ENCODE results near the gene PDSS2. TPM values are rescaled to one million over a fixed set of nuclear protein-coding genes. Genes with fewer than 3 reads are reported as not detected.

Gene PDSS2
- total RNA-seq, 1 experiment from 2014 or later = 16.1 TPM

DNA sequence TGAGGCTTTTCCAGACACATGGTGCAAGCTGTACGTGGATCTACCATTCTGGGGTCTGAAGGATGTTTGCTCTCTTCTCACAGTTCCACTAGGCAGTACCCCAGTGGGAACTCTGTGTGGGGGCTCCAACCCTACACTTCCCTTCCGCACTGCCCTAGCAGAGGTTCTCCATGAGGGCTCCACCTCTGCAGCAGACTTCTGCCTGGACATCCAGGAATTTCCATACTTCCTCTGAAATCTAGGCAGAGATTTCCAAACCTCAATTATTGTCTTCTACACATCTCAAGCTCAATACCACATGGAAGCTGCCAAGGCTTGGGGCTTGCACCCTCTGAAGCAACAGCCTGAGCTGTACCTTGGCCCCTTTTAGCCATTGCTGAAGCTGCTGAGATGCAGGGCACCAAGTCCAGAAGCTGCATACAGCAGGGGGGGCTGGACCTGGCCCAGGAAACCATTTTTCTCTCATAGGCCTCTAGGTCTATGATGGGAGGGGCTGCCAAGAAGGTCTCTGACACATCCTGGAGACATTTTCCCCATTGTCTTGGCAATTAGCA, 11.6 kb downstream of the PDSS2 start:
- H3K4me3 ChIP-seq (ENCODE audit: low read depth, low read length, poor library complexity, severe bottlenecking) = no peak overlapping the region
- ChIA-PET POLR2A (ENCODE audit: low non-redundant PET) (no interaction called here), CTCF (no interaction called here)
- intact Hi-C loops (cut with micrococcal nuclease; ENCODE audit: unreplicated experiment) = no loop called here
- H3K4me1 ChIP-seq (ENCODE audit: insufficient read depth, low read length, poor library complexity, severe bottlenecking) = no peaks in the 10 kb centered on the region
- no TSS peak for BruUV-seq (replicated peaks)
- TF ChIP-seq EZH2 (IDR thresholded peaks at IDR 0.05; ENCODE audit: borderline replicate concordance, low read depth, low read length, poor library complexity, severe bottlenecking) = no peak
- TF ChIP-seq, protein P1, sequence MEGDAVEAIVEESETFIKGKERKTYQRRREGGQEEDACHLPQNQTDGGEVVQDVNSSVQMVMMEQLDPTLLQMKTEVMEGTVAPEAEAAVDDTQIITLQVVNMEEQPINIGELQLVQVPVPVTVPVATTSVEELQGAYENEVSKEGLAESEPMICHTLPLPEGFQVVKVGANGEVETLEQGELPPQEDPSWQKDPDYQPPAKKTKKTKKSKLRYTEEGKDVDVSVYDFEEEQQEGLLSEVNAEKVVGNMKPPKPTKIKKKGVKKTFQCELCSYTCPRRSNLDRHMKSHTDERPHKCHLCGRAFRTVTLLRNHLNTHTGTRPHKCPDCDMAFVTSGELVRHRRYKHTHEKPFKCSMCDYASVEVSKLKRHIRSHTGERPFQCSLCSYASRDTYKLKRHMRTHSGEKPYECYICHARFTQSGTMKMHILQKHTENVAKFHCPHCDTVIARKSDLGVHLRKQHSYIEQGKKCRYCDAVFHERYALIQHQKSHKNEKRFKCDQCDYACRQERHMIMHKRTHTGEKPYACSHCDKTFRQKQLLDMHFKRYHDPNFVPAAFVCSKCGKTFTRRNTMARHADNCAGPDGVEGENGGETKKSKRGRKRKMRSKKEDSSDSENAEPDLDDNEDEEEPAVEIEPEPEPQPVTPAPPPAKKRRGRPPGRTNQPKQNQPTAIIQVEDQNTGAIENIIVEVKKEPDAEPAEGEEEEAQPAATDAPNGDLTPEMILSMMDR (conservative IDR thresholded peaks at IDR 0.05; ENCODE audit: low read depth, low read length) = no peak
- DNase-seq (ENCODE audit: low spot score) = no peak
- no peak overlapping the region for H3K27ac ChIP-seq (ENCODE audit: low read depth, low read length, poor library complexity, severe bottlenecking)
- H3K27me3 ChIP-seq (replicated peaks; ENCODE audit: insufficient read depth, low read depth, low read length, poor library complexity) = no peaks in the 10 kb centered on the region
- no peaks in the 10 kb centered on the region for H3K36me3 ChIP-seq (ENCODE audit: insufficient read depth, low read length, poor library complexity, severe bottlenecking)
- peaks cover 19% of the 10 kb centered on the region for H3K9me3 ChIP-seq (ENCODE audit: low read depth, low read length, poor library complexity, severe bottlenecking)

- intact Hi-C loops (cut with micrococcal nuclease; ENCODE audit: unreplicated experiment) = no loop called here
- CTCF ChIA-PET = no interaction called here
- BruUV-seq (replicated peaks) = no TSS peak
- POLR2A ChIA-PET (ENCODE audit: low non-redundant PET) = no interaction called here
- H3K36me3 ChIP-seq (ENCODE audit: insufficient read depth, low read length, poor library complexity, severe bottlenecking) = no peaks in the 10 kb centered on the region
- no peak for TF ChIP-seq EZH2 (IDR thresholded peaks at IDR 0.05; ENCODE audit: borderline replicate concordance, low read depth, low read length, poor library complexity, severe bottlenecking)
- TF ChIP-seq, protein P1 (conservative IDR thresholded peaks at IDR 0.05; ENCODE audit: low read depth, low read length) = no peak
- no peaks in the 10 kb centered on the region for H3K27me3 ChIP-seq (replicated peaks; ENCODE audit: insufficient read depth, low read depth, low read length, poor library complexity)
- H3K4me3 ChIP-seq (ENCODE audit: low read depth, low read length, poor library complexity, severe bottlenecking) = no peak overlapping the region
- DNase-seq (ENCODE audit: low spot score) = no peak
- no peak overlapping the region for H3K27ac ChIP-seq (ENCODE audit: low read depth, low read length, poor library complexity, severe bottlenecking)
- no peaks in the 10 kb centered on the region for H3K4me1 ChIP-seq (ENCODE audit: insufficient read depth, low read length, poor library complexity, severe bottlenecking)
- peaks cover 19% of the 10 kb centered on the region for H3K9me3 ChIP-seq (ENCODE audit: low read depth, low read length, poor library complexity, severe bottlenecking)
Measured at GRCh38 chr6:107444277-107444676, 15.1 kb downstream of the PDSS2 start.

GRCh38 chr6:107443608-107444267, 15.6 kb downstream of the PDSS2 start:
- POLR2A ChIA-PET (ENCODE audit: low non-redundant PET) = no interaction called here
- intact Hi-C loops (cut with micrococcal nuclease; ENCODE audit: unreplicated experiment) = no loop called here
- no peak for DNase-seq (ENCODE audit: low spot score)

More at GRCh38 chr6:107443608-107444267, 15.6 kb downstream of the PDSS2 start:
- H3K4me1 ChIP-seq (ENCODE audit: insufficient read depth, low read length, poor library complexity, severe bottlenecking) = no peaks in the 10 kb centered on the region
- CTCF ChIA-PET = no interaction called here
- no TSS peak for BruUV-seq (replicated peaks)
- H3K27me3 ChIP-seq (replicated peaks; ENCODE audit: insufficient read depth, low read depth, low read length, poor library complexity) = no peaks in the 10 kb centered on the region
- no peaks in the 10 kb centered on the region for H3K36me3 ChIP-seq (ENCODE audit: insufficient read depth, low read length, poor library complexity, severe bottlenecking)
- TF ChIP-seq, protein P1 (conservative IDR thresholded peaks at IDR 0.05; ENCODE audit: low read depth, low read length) = no peak
- TF ChIP-seq EZH2 (IDR thresholded peaks at IDR 0.05; ENCODE audit: borderline replicate concordance, low read depth, low read length, poor library complexity, severe bottlenecking) = no peak
- no peak overlapping the region for H3K27ac ChIP-seq (ENCODE audit: low read depth, low read length, poor library complexity, severe bottlenecking)
- no peak overlapping the region for H3K4me3 ChIP-seq (ENCODE audit: low read depth, low read length, poor library complexity, severe bottlenecking)
- H3K9me3 ChIP-seq (ENCODE audit: low read depth, low read length, poor library complexity, severe bottlenecking) = peaks cover 18% of the 10 kb centered on the region
